T-helper 1 cell (primary cell): ENCODE results near the gene CELF5.
A peak's percentile ranks its signal among the peaks of the same experiment; 100 is the strongest.
"Not testable (repeated sequence)": the region's sequence is repeated elsewhere in the genome, so short reads cannot be mapped to it uniquely, and the experiment has no call there.

Experiments
- DNase-seq, 5 donors: peaks; one replicate each; pipeline ENCODE4 v3.0.0-alpha.2; 2012 to 2020

Gene CELF5

GRCh38 chr19:3208317-3209207 lies 15.9 kb upstream of the CELF5 start:
- DNase-seq = no peak

- DNase-seq = peak in 4 of 5 donors; percentile 44 to 57 (median 52)
Measured at GRCh38 chr19:3210347-3211017, 14.0 kb upstream of the CELF5 start.

- no peak for DNase-seq
Measured at GRCh38 chr19:3211191-3211590, 13.3 kb upstream of the CELF5 start.

- no peak for DNase-seq
Measured at GRCh38 chr19:3213159-3213558, 11.3 kb upstream of the CELF5 start.

- DNase-seq = no peak
Measured at GRCh38 chr19:3216874-3217273, 7.6 kb upstream of the CELF5 start.

- no peak for DNase-seq
Measured at GRCh38 chr19:3220576-3220975, 3.9 kb upstream of the CELF5 start.

- DNase-seq = not testable (repeated sequence)
Measured at GRCh38 chr19:3221576-3221975, 2.9 kb upstream of the CELF5 start.

- no peak for DNase-seq
Measured at GRCh38 chr19:3222709-3223108, 1.8 kb upstream of the CELF5 start.

- no peak for DNase-seq
Measured at GRCh38 chr19:3225169-3225485, 666 bp downstream of the CELF5 start.

GRCh38 chr19:3225677-3226093 lies 1.2 kb downstream of the CELF5 start:
- no peak for DNase-seq

- no peak for DNase-seq
Measured at GRCh38 chr19:3227054-3227626, 2.7 kb downstream of the CELF5 start.

- DNase-seq = no peak
Measured at GRCh38 chr19:3229346-3229743, 4.9 kb downstream of the CELF5 start.

- no peak for DNase-seq
Measured at GRCh38 chr19:3229888-3230496, 5.5 kb downstream of the CELF5 start.

GRCh38 chr19:3231288-3231687 lies 6.8 kb downstream of the CELF5 start:
- DNase-seq = no peak

- no peak for DNase-seq
Measured at GRCh38 chr19:3233116-3233515, 8.7 kb downstream of the CELF5 start.

GRCh38 chr19:3233831-3234230 lies 9.4 kb downstream of the CELF5 start:
- DNase-seq = no peak

GRCh38 chr19:3234800-3235199 lies 10.3 kb downstream of the CELF5 start:
- no peak for DNase-seq

- not testable (repeated sequence) for DNase-seq
Measured at GRCh38 chr19:3235604-3236003, 11.1 kb downstream of the CELF5 start.

- no peak for DNase-seq
Measured at GRCh38 chr19:3236272-3236671, 11.8 kb downstream of the CELF5 start.

- DNase-seq = no peak
Measured at GRCh38 chr19:3238066-3238561, 13.7 kb downstream of the CELF5 start.

- DNase-seq = no peak
Measured at GRCh38 chr19:3239367-3239766, 14.9 kb downstream of the CELF5 start.

- DNase-seq = peak in 3 of 5 donors; percentile 15 to 36 (median 17)
Measured at GRCh38 chr19:3243819-3244700, 19.6 kb downstream of the CELF5 start.
